K562 (cell line): ENCODE data around the gene ERP29. TPM values are rescaled to one million over a fixed set of nuclear protein-coding genes. Genes with fewer than 3 reads are reported as not detected.

Source experiments
- ASH1L ChIP-seq: fragments of 450-650 bp; IDR thresholded peaks from 2 replicates; pipeline ENCODE4 v1.6.1; 2018; ENCODE audit warnings: borderline replicate concordance, mild to moderate bottlenecking, low read depth; ENCODE audit not compliant: partially characterized antibody
- ETV1 ChIP-seq: fragments of 450-650 bp; conservative IDR thresholded peaks from 2 replicates; pipeline ENCODE4 v1.6.1; 2016; ENCODE audit warnings: missing genetic modification characterization, control low read depth, low read depth, missing compliant biosample characterization
- HNRNPL ChIP-seq: fragments of 200-400 bp; formaldehyde crosslinking; IDR thresholded peaks from 2 replicates; pipeline ENCODE4 v1.6.1; 2017; ENCODE audit warnings: low read depth, mild to moderate bottlenecking, low read length
- MCM5 ChIP-seq: fragments of 450-650 bp; IDR thresholded peaks from 2 replicates; pipeline ENCODE4 v1.6.1; 2016; ENCODE audit warnings: low read depth
- PHF20 ChIP-seq: fragments of 450-650 bp; IDR thresholded peaks from 2 replicates; pipeline ENCODE4 v1.6.1; 2018; ENCODE audit not compliant: partially characterized antibody
- PML ChIP-seq: IDR thresholded peaks from 2 replicates; pipeline ENCODE4 v1.6.1; 2012; ENCODE audit warnings: low read length, inconsistent platforms
- POLR2B ChIP-seq: fragments of 450-650 bp; IDR thresholded peaks from 2 replicates; pipeline ENCODE4 v1.6.1; 2018; ENCODE audit warnings: low read depth; ENCODE audit not compliant: partially characterized antibody
- RB1 ChIP-seq: fragments of 450-650 bp; IDR thresholded peaks from 2 replicates; pipeline ENCODE4 v1.6.1; 2017; ENCODE audit warnings: low read depth, mild to moderate bottlenecking
- RNF2 ChIP-seq: sonication (generic); IDR thresholded peaks from 2 replicates; pipeline ENCODE4 v1.6.1; 2016
- SPI1 ChIP-seq: IDR thresholded peaks from 2 replicates; pipeline ENCODE4 v1.6.1; 2011; ENCODE audit warnings: low read depth, low read length, control low read depth, borderline replicate concordance
- ZNF143 ChIP-seq: sonication (generic); formaldehyde crosslinking; IDR thresholded peaks from 2 replicates; pipeline ENCODE4 v1.9.0; 2022; ENCODE audit warnings: mild to moderate bottlenecking, missing genetic modification reagents
- ZNF174 ChIP-seq: fragments of 250-450 bp; sonication (Bioruptor Pico); IDR thresholded peaks from 2 replicates; pipeline ENCODE4 v1.4.0; 2020; ENCODE audit warnings: mild to moderate bottlenecking
- ZNF717 ChIP-seq: fragments of 250-450 bp; sonication (Bioruptor Pico); IDR thresholded peaks from 2 replicates; pipeline ENCODE4 v1.5.0; 2021
- ZNF75A ChIP-seq: fragments of 450-650 bp; formaldehyde crosslinking; IDR thresholded peaks from 2 replicates; pipeline ENCODE4 v1.4.0; 2020; ENCODE audit warnings: mild to moderate bottlenecking
- polyA plus RNA-seq, 8 experiments: library from polyadenylated mRNA; depleted of rRNA in 4 of 8; stranded (reverse) in 5 of 8; unstranded in 3 of 8; fragments of >200 nt; fragmentation: Nextera tagmentation in 2 of 8; fragmentation: Illumina TruSeq in 1 of 8; extraction: Ambion mirVana in 2 of 8; extraction: Trizol in 1 of 8; gene quantifications; 2 replicates each; pipeline versions ENCODE4 v1.2.1 to v1.2.3, GENCODE V29; 2011 to 2014; ENCODE audit warnings: inconsistent platforms in 1 of 8, missing spikeins in 1 of 8
- total RNA-seq, 7 experiments: library from RNA; depleted of rRNA in 6 of 7; stranded (reverse); fragments of >200 nt in 6 of 7; fragmentation: Illumina TruSeq in 2 of 7; extraction: Trizol in 2 of 7; gene quantifications; 2 replicates each; pipeline versions ENCODE4 v1.2.1 to v1.2.3, GENCODE V29; 2011 to 2021; ENCODE audit warnings: low replicate concordance in 1 of 7
- TF ChIP-seq, protein P1 (sequence below): fragments of 200-800 bp; sonication (Bioruptor generic); IDR thresholded peaks from 2 replicates; pipeline ENCODE4 v1.6.1; 2016; ENCODE audit warnings: missing genetic modification characterization, missing compliant biosample characterization
- TF ChIP-seq, protein P2 (sequence below): sonication (generic); IDR thresholded peaks from 2 replicates; pipeline ENCODE4 v1.6.1; 2016
- TF ChIP-seq, protein P3 (sequence below), 2 experiments: fragments of 450-650 bp; IDR thresholded peaks; 2 replicates each; pipeline ENCODE4 v1.6.1; 2016
- TF ChIP-seq, protein P4 (sequence below): fragments of 450-650 bp; formaldehyde crosslinking; IDR thresholded peaks from 2 replicates; pipeline ENCODE4 v1.4.0; 2020; ENCODE audit warnings: mild to moderate bottlenecking, mixed read lengths

Gene ERP29
- total and polyA plus RNA-seq, 9 of the 15 experiments (the other 6 are each of a cell fraction or from before 2014, with no cell fraction given), result 42.4 to 146 (median 111) TPM

DNA sequence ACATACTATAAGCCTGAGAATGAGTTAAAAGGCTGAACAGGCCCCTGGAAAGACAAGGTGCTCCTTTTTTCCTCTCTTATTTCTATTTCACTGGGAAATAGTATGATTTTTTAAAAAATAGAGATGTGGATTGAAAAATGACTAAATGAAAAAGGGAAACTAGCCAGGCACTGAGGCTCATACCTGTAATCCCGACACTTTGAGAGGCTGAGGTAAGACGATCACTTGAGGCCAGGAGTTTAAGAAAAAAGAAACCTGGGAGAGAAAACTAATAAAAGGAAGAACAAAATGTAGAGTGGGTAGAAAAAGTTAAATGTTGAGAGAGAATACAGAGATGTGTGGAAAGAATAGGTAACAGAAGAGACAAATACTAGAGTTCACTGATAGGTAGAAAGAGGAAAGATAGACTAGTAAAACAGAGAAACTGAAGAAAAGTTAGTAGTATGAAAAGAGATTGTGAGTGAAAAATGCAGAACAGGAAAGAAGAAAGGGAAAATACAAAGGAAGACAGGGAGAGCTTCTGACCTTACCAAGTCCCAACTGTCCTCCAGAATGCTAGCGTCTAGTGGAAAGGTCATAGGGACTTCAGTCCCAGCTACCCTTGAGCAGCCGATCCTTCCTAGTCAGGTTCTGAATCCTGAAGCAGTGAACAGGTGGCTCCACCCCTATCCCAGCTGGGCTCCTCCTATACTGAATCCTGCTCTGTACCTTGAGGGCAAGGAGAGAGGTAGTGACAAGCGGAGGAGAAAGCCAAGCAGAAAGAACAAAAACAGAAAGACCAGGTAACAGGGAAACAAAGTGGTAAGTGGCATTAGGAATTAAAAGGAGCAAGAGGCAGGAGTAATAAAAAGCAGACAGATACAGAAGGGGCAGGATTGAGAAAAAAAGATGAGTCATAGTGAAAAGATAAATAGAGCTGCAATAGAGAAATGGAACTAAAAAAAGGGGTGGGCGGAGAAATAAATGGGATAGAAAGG is 7.5 kb upstream of the ERP29 start (continued):
- TF ChIP-seq ASH1L, result no peak
- TF ChIP-seq, protein P1, sequence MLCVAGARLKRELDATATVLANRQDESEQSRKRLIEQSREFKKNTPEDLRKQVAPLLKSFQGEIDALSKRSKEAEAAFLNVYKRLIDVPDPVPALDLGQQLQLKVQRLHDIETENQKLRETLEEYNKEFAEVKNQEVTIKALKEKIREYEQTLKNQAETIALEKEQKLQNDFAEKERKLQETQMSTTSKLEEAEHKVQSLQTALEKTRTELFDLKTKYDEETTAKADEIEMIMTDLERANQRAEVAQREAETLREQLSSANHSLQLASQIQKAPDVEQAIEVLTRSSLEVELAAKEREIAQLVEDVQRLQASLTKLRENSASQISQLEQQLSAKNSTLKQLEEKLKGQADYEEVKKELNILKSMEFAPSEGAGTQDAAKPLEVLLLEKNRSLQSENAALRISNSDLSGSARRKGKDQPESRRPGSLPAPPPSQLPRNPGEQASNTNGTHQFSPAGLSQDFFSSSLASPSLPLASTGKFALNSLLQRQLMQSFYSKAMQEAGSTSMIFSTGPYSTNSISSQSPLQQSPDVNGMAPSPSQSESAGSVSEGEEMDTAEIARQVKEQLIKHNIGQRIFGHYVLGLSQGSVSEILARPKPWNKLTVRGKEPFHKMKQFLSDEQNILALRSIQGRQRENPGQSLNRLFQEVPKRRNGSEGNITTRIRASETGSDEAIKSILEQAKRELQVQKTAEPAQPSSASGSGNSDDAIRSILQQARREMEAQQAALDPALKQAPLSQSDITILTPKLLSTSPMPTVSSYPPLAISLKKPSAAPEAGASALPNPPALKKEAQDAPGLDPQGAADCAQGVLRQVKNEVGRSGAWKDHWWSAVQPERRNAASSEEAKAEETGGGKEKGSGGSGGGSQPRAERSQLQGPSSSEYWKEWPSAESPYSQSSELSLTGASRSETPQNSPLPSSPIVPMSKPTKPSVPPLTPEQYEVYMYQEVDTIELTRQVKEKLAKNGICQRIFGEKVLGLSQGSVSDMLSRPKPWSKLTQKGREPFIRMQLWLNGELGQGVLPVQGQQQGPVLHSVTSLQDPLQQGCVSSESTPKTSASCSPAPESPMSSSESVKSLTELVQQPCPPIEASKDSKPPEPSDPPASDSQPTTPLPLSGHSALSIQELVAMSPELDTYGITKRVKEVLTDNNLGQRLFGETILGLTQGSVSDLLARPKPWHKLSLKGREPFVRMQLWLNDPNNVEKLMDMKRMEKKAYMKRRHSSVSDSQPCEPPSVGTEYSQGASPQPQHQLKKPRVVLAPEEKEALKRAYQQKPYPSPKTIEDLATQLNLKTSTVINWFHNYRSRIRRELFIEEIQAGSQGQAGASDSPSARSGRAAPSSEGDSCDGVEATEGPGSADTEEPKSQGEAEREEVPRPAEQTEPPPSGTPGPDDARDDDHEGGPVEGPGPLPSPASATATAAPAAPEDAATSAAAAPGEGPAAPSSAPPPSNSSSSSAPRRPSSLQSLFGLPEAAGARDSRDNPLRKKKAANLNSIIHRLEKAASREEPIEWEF (CRISPR knock-in tag), result no peak
- no peak for TF ChIP-seq RNF2
- TF ChIP-seq ZNF717 (CRISPR knock-in tag), result no peak
- TF ChIP-seq, protein P2, sequence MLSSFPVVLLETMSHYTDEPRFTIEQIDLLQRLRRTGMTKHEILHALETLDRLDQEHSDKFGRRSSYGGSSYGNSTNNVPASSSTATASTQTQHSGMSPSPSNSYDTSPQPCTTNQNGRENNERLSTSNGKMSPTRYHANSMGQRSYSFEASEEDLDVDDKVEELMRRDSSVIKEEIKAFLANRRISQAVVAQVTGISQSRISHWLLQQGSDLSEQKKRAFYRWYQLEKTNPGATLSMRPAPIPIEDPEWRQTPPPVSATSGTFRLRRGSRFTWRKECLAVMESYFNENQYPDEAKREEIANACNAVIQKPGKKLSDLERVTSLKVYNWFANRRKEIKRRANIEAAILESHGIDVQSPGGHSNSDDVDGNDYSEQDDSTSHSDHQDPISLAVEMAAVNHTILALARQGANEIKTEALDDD, result peak; percentile 46
- no peak for TF ChIP-seq RB1
- no peak for TF ChIP-seq PHF20
- peak; percentile 60 for TF ChIP-seq POLR2B
- no peak for TF ChIP-seq ETV1
- TF ChIP-seq ZNF75A, result no peak
- TF ChIP-seq SPI1, result no peak
- TF ChIP-seq ZNF174 (CRISPR knock-in tag), result no peak
- no peak for TF ChIP-seq HNRNPL
- TF ChIP-seq, protein P3, sequence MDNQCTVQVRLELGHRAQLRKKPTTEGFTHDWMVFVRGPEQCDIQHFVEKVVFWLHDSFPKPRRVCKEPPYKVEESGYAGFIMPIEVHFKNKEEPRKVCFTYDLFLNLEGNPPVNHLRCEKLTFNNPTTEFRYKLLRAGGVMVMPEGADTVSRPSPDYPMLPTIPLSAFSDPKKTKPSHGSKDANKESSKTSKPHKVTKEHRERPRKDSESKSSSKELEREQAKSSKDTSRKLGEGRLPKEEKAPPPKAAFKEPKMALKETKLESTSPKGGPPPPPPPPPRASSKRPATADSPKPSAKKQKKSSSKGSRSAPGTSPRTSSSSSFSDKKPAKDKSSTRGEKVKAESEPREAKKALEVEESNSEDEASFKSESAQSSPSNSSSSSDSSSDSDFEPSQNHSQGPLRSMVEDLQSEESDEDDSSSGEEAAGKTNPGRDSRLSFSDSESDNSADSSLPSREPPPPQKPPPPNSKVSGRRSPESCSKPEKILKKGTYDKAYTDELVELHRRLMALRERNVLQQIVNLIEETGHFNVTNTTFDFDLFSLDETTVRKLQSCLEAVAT (IDR thresholded peaks at IDR 0.05), result peak; percentile 55 to 82
- TF ChIP-seq ZNF143 (CRISPR knock-in tag), result no peak
- TF ChIP-seq, protein P4, sequence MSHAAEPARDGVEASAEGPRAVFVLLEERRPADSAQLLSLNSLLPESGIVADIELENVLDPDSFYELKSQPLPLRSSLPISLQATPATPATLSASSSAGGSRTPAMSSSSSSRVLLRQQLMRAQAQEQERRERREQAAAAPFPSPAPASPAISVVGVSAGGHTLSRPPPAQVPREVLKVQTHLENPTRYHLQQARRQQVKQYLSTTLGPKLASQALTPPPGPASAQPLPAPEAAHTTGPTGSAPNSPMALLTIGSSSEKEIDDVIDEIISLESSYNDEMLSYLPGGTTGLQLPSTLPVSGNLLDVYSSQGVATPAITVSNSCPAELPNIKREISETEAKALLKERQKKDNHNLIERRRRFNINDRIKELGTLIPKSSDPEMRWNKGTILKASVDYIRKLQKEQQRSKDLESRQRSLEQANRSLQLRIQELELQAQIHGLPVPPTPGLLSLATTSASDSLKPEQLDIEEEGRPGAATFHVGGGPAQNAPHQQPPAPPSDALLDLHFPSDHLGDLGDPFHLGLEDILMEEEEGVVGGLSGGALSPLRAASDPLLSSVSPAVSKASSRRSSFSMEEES (CRISPR knock-in tag), result no peak
- TF ChIP-seq PML, result no peak
- TF ChIP-seq MCM5, result 0 out of 2 replicates have a peak, but pooled peaks have one; percentile 84
